Esophagus muscularis mucosa (tissue), 4 donors: ENCODE measurements around the gene C9. TPM values are rescaled to one million over a fixed set of nuclear protein-coding genes. Genes with fewer than 3 reads are reported as not detected.
A peak's percentile ranks its signal among the peaks of the same experiment; 100 is the strongest.

Experiments
- DNase-seq: peaks from one replicate; pipeline ENCODE4 v3.0.0-alpha.2; 2017; ENCODE audit errors: extremely low spot score
- H3K27ac ChIP-seq, 4 donors: fragments of 200-600 bp; sonication (generic); replicated peaks in 1 of 4; 1 replicate in 3 of 4; 2 replicates in 1 of 4; pipeline ENCODE4 v1.5.1; 2016 to 2019; ENCODE audit warnings: mild to moderate bottlenecking in 1 of 4
- H3K27me3 ChIP-seq, 4 donors: fragments of 200-600 bp; sonication (generic); one replicate each; pipeline versions ENCODE4 v1.5.1 to v1.6.0; 2016 to 2019
- H3K36me3 ChIP-seq, 4 donors: fragments of 200-600 bp; sonication (generic); one replicate each; pipeline ENCODE4 v1.5.1; 2016 to 2019
- H3K4me1 ChIP-seq, 4 donors: fragments of 200-600 bp; sonication (generic); one replicate each; pipeline ENCODE4 v1.5.1; 2016 to 2019
- H3K4me3 ChIP-seq, 4 donors: fragments of 200-600 bp; sonication (generic); 1 replicate in 2 of 4; 2 replicates in 2 of 4; pipeline ENCODE4 v1.5.1; 2016 to 2019; ENCODE audit warnings: mild to moderate bottlenecking in 4 of 4, moderate library complexity in 1 of 4
- H3K9me3 ChIP-seq, 4 donors: fragments of 200-600 bp; sonication (generic); 1 replicate in 3 of 4; 2 replicates in 1 of 4; pipeline ENCODE4 v1.5.1; 2016 to 2019
- CTCF ChIP-seq, 3 experiments: fragments of 200-600 bp in 2 of 3; fragments of 450-650 bp in 1 of 3; sonication (generic) in 2 of 3; IDR thresholded peaks; one replicate each; pipeline ENCODE4 v1.5.1; 2017 to 2019; ENCODE audit warnings: antibody characterized with exemption in 3 of 3, mild to moderate bottlenecking in 2 of 3, moderate library complexity in 1 of 3
- EP300 ChIP-seq: sonication (generic); formaldehyde crosslinking; IDR thresholded peaks from one replicate; pipeline ENCODE4 v1.6.1; 2017; ENCODE audit warnings: antibody characterized with exemption
- POLR2A ChIP-seq: fragments of 450-650 bp; IDR thresholded peaks from one replicate; pipeline ENCODE4 v1.6.1; 2017; ENCODE audit warnings: antibody characterized with exemption, moderate library complexity, mild to moderate bottlenecking, low read depth
- POLR2AphosphoS5 ChIP-seq, 2 donors: sonication (generic); formaldehyde crosslinking; IDR thresholded peaks; one replicate each; pipeline ENCODE4 v1.6.1; 2017; ENCODE audit warnings: antibody characterized with exemption in 2 of 2
- WGBS: methylation state at CpG from one replicate; pipeline ENCODE4 v1.1.5; 2018; 5-methylcytosine and 5-hydroxymethylcytosine counted together
- intact Hi-C: fragments of 100-400 bp; cut with DNase I; formaldehyde crosslinking; loops from one replicate; pipeline ENCODE4 v1.15.1; 2023
- total RNA-seq, 4 donors: library from RNA; depleted of rRNA; stranded (reverse); fragments of >200 nt; gene quantifications; one replicate each; pipeline versions ENCODE4 v1.1.0 to v1.2.1, GENCODE V29; 2016

The C9 gene
- not detected for total RNA-seq

DNA sequence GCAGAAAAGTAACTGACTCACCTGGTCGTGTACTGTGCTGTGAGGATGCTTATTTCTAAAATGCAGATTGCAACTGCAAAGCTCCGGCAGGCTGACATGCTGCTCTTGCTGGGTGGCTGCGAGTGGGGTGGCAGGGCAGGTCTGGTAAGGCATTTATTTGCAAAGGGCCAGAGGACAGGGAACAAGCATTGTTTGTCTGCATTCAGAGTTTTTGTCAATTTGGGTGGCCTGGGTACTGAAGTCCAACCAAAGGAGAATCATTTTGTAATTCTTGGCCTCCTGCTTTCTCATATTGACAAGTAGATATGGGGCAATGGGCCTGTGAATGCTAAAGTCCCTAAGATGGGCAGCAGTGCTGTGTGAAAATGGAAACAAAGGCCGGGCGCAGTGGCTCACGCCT is at the start of gene C9:
C9 (minus strand) TSS at position 129 of the 400 bp plus-strand sequence; CDS start at position 98, 31 bp downstream.
- TF ChIP-seq POLR2A = no peak
- no peak for TF ChIP-seq CTCF (IDR thresholded peaks at IDR 0.05)
- TF ChIP-seq EP300 = no peak
- TF ChIP-seq POLR2AphosphoS5 (IDR thresholded peaks at IDR 0.05) = no peak
- no peaks in the 10 kb centered on the region for H3K9me3 ChIP-seq
- no peaks in the 10 kb centered on the region for H3K4me1 ChIP-seq
- H3K4me3 ChIP-seq = no peak within 1 kb of the TSS
- no peak within 1 kb of the TSS for H3K27ac ChIP-seq
- peaks cover 0 to 6% (median 0%) of the 10 kb centered on the region in 4 donors for H3K27me3 ChIP-seq
- intact Hi-C loops = no loop called here
- H3K36me3 ChIP-seq = no peaks in the 10 kb centered on the region
- DNase-seq = no peak
- 77% methylated on average over 6 of the region's 6 CpGs for WGBS

DNA sequence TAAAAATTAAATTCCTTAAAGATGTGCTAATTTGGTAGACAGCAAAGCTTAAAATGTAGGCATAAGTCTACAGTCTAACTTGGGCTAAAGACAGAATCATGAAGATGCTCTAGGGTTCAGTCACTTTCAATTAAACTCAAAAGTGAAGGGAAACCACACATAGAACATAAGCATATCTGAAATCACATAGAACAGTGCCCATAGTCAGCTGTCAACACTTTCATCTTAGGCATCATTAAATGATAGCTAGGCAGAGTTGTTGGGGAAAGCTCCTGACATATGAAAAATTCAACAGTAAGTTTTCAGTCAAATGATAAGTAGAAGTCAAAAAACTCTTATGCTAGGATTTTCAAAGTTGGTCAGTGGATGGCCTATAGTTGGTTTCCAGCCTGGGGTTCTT is 49.5 kb upstream of the C9 start:
- H3K4me1 ChIP-seq = peaks cover 18 to 95% (median 93%) of the 10 kb centered on the region in 4 donors
- H3K27ac ChIP-seq = no peak overlapping the region
- intact Hi-C loops = no loop called here
- no peaks in the 10 kb centered on the region for H3K27me3 ChIP-seq
- H3K36me3 ChIP-seq = peaks cover 0 to 15% (median 0%) of the 10 kb centered on the region in 4 donors
- TF ChIP-seq EP300 = no peak
- H3K4me3 ChIP-seq = no peak overlapping the region
- DNase-seq = no peak
- H3K9me3 ChIP-seq = no peaks in the 10 kb centered on the region

DNA sequence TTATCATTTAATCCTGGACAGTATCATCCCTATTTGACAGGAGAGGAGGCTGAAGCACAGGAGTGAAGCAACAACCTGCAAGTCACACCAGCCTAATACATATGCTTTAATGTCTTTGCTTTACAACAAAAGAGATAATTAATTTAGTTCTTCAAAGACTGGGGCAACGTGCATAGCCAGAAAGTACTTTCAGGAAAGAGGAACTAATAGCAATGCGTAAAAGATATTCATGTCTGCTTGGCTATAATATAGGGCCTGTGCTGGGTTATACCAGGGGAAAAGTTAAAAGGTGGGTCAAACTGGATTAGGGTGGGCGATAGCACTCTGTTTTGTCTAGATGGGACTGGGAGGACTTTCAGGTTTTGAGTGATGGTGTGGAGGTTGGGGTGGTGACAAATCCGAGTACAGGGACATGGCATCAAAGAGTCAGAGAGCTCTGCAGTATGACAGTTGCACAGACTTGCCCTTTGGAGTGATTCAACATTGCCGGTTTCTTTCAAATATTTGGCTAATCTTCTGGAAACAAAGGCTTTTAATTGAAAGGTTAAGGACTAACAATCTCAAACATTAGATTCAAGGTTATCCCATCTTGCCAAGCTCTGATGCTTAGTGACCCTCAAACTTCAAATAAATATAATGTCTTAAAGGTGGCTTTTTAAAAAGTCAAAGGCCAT is 48.6 kb upstream of the C9 start:
- Histone ChIP-seq H3K36me3 (peaks cover 0 to 15% (median 0%) of the 10 kb centered on the region in 4 donors), H3K4me1 (peaks cover 24 to 96% (median 93%) of the 10 kb centered on the region in 4 donors), H3K27me3 (no peaks in the 10 kb centered on the region), H3K9me3 (no peaks in the 10 kb centered on the region), H3K4me3 (no peak overlapping the region), H3K27ac (peak overlapping the region in 3 of 4 donors; percentile 29 to 67 (median 45))
- no peak for TF ChIP-seq EP300
- no peak for TF ChIP-seq POLR2AphosphoS5 (IDR thresholded peaks at IDR 0.05)
- TF ChIP-seq CTCF (IDR thresholded peaks at IDR 0.05) = no peak
- no peak for TF ChIP-seq POLR2A
- DNase-seq = no peak
- intact Hi-C loops = no loop called here
- WGBS = 53% methylated on average over 5 of the region's 5 CpGs

DNA sequence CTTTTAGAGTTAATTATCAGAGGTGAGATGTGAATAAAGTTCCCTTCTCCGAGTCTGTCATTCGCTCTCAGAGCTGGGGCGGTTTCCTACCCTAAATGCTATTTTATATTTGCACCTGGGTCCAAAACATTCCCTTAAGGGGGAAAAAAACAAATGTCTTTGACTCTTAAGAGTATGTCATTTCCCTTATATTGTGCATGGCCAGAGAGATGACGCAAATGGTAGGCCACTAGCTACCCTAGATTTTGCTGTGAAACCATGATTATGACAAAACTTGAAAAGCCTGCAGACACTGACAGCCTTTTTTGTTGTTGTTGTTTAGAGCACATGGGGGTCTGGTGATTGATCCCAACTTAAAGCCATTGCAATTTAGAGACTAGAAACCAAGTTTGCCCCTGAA is 47.7 kb upstream of the C9 start:
- Histone ChIP-seq H3K4me1 (peaks cover 26 to 98% (median 93%) of the 10 kb centered on the region in 4 donors), H3K27me3 (no peaks in the 10 kb centered on the region), H3K36me3 (peaks cover 0 to 10% (median 0%) of the 10 kb centered on the region in 4 donors), H3K27ac (peak overlapping the region; percentile 29 to 67 (median 62)), H3K9me3 (no peaks in the 10 kb centered on the region), H3K4me3 (no peak overlapping the region)
- DNase-seq = no peak
- WGBS = 88% methylated on average over 4 of the region's 4 CpGs
- intact Hi-C loops = no loop called here
- no peak for TF ChIP-seq POLR2A
- TF ChIP-seq EP300 = no peak
- no peak for TF ChIP-seq CTCF (IDR thresholded peaks at IDR 0.05)
- TF ChIP-seq POLR2AphosphoS5 (IDR thresholded peaks at IDR 0.05) = no peak

GRCh38 chr5:39411061-39411460 is 46.8 kb upstream of the C9 start:
- TF ChIP-seq POLR2AphosphoS5 (IDR thresholded peaks at IDR 0.05) (peak in 1 of 2 donors; percentile 44), POLR2A (no peak), CTCF (IDR thresholded peaks at IDR 0.05) (no peak)
- Histone ChIP-seq H3K36me3 (peaks cover 0 to under 1% (median 0%) of the 10 kb centered on the region in 4 donors), H3K27ac (peak overlapping the region; percentile 31 to 67 (median 62)), H3K4me1 (peaks cover 26 to 94% (median 86%) of the 10 kb centered on the region in 4 donors), H3K4me3 (no peak overlapping the region), H3K9me3 (no peaks in the 10 kb centered on the region), H3K27me3 (no peaks in the 10 kb centered on the region)
- WGBS = 0% methylated on average over 1 of the region's 1 CpG
- intact Hi-C loops = no loop called here
- no peak for DNase-seq
